Measurements from ENCODE around the gene PWWP2B.

The PWWP2B gene

GRCh38 chr10:132368881-132369635 lies 27.9 kb upstream of the PWWP2B start:
- TF ChIP-seq NFRKB (IDR thresholded peaks at IDR 0.05) (no peak), SP1 (IDR thresholded peaks at IDR 0.05) (no peak), ZNF384 (IDR thresholded peaks at IDR 0.05) (no peak), PKNOX1 (IDR thresholded peaks at IDR 0.05) (no peak), CTBP1 (IDR thresholded peaks at IDR 0.05; ENCODE audit: borderline replicate concordance) (no peak), HDGF (IDR thresholded peaks at IDR 0.05; ENCODE audit: borderline replicate concordance) (no peak), SUZ12 (IDR thresholded peaks at IDR 0.05) (no peak), FOXA1 (IDR thresholded peaks at IDR 0.05) (no peak), FOXK2 (IDR thresholded peaks at IDR 0.05) (no peak), ELF4 (IDR thresholded peaks at IDR 0.05) (no peak), BHLHE40 (IDR thresholded peaks at IDR 0.05; ENCODE audit: borderline replicate concordance) (no peak), ARNT (IDR thresholded peaks at IDR 0.05) (no peak), LEF1 (IDR thresholded peaks at IDR 0.05; ENCODE audit: borderline replicate concordance) (no peak), FOXM1 (IDR thresholded peaks at IDR 0.05; ENCODE audit: borderline replicate concordance) (no peak)
- ChIA-PET CTCF (no interaction called here), POLR2A (no interaction called here)
- DNase-seq (ENCODE audit: extremely low spot score): no peak

- POLR2A ChIA-PET: no interaction called here
- DNase-seq (ENCODE audit: extremely low spot score): no peak
- no peak for TF ChIP-seq SUZ12 (IDR thresholded peaks at IDR 0.05)
- no peak for TF ChIP-seq ARNT (IDR thresholded peaks at IDR 0.05)
- CTCF ChIA-PET: no interaction called here
These were observed 27.3 kb upstream of the PWWP2B start for GRCh38 chr10:132369636-132370185.

- ChIA-PET CTCF (no interaction called here), POLR2A (no interaction called here)
- DNase-seq (ENCODE audit: extremely low spot score): no peak
- TF ChIP-seq LEF1 (IDR thresholded peaks at IDR 0.05; ENCODE audit: borderline replicate concordance): no peak
- TF ChIP-seq PKNOX1 (IDR thresholded peaks at IDR 0.05): no peak
- TF ChIP-seq FOXM1 (IDR thresholded peaks at IDR 0.05; ENCODE audit: borderline replicate concordance): no peak
- no peak for TF ChIP-seq L3MBTL2 (conservative IDR thresholded peaks at IDR 0.05)
- TF ChIP-seq ELF4 (IDR thresholded peaks at IDR 0.05): no peak
- no peak for TF ChIP-seq FOXK2 (IDR thresholded peaks at IDR 0.05)
- no peak for TF ChIP-seq CTBP1 (IDR thresholded peaks at IDR 0.05; ENCODE audit: borderline replicate concordance)
- TF ChIP-seq NFRKB (IDR thresholded peaks at IDR 0.05): no peak
- TF ChIP-seq HDGF (IDR thresholded peaks at IDR 0.05; ENCODE audit: borderline replicate concordance): no peak
- no peak for TF ChIP-seq SUZ12 (IDR thresholded peaks at IDR 0.05)
These were observed 26.3 kb upstream of the PWWP2B start for GRCh38 chr10:132370426-132371340.

GRCh38 chr10:132371641-132372081 lies 25.3 kb upstream of the PWWP2B start:
- ChIA-PET POLR2A (no interaction called here), CTCF (interaction anchor here (0.6 kb wide), 1 partner anchor 132 kb away, joined by 3 read pairs; no protein-coding TSS in a partner anchor)
- no peak for DNase-seq (ENCODE audit: extremely low spot score)
- no peak for TF ChIP-seq SUZ12 (IDR thresholded peaks at IDR 0.05)
- no peak for TF ChIP-seq FOXA1 (IDR thresholded peaks at IDR 0.05)
- no peak for TF ChIP-seq FOXK2 (IDR thresholded peaks at IDR 0.05)
- peak; percentile 40 for TF ChIP-seq L3MBTL2 (conservative IDR thresholded peaks at IDR 0.05)
- TF ChIP-seq ZNF384 (IDR thresholded peaks at IDR 0.05): no peak
- no peak for TF ChIP-seq FOXM1 (IDR thresholded peaks at IDR 0.05; ENCODE audit: borderline replicate concordance)
- TF ChIP-seq LEF1 (IDR thresholded peaks at IDR 0.05; ENCODE audit: borderline replicate concordance): no peak
- TF ChIP-seq NFRKB (IDR thresholded peaks at IDR 0.05): no peak

GRCh38 chr10:132372516-132373095 lies 24.4 kb upstream of the PWWP2B start:
- TF ChIP-seq FOXM1 (IDR thresholded peaks at IDR 0.05; ENCODE audit: borderline replicate concordance): no peak
- no peak for TF ChIP-seq HDGF (IDR thresholded peaks at IDR 0.05; ENCODE audit: borderline replicate concordance)
- TF ChIP-seq ARNT (IDR thresholded peaks at IDR 0.05): no peak
- TF ChIP-seq ZNF384 (IDR thresholded peaks at IDR 0.05): no peak
- no peak for TF ChIP-seq PKNOX1 (IDR thresholded peaks at IDR 0.05)
- no peak for TF ChIP-seq FOXA1 (IDR thresholded peaks at IDR 0.05)
- no peak for TF ChIP-seq ELF4 (IDR thresholded peaks at IDR 0.05)
- TF ChIP-seq SUZ12 (IDR thresholded peaks at IDR 0.05): no peak
- TF ChIP-seq LEF1 (IDR thresholded peaks at IDR 0.05; ENCODE audit: borderline replicate concordance): no peak
- TF ChIP-seq BHLHE40 (IDR thresholded peaks at IDR 0.05; ENCODE audit: borderline replicate concordance): no peak
- TF ChIP-seq L3MBTL2 (conservative IDR thresholded peaks at IDR 0.05): no peak
- no peak for TF ChIP-seq SP1 (IDR thresholded peaks at IDR 0.05)
- no peak for TF ChIP-seq NFRKB (IDR thresholded peaks at IDR 0.05)
- TF ChIP-seq TARDBP (IDR thresholded peaks at IDR 0.05): no peak
- CTCF ChIA-PET: interaction anchor here (1.6 kb wide), 2 partner anchors 12 to 16 kb away, joined by 4 to 8 read pairs; no protein-coding TSS in a partner anchor
- no peak for DNase-seq (ENCODE audit: extremely low spot score)
- POLR2A ChIA-PET: no interaction called here

Measured in HEK293T (cell line).